Cardiac septum (tissue), 1 donor: ENCODE measurements around the gene CSH1. TPM values are rescaled to one million over a fixed set of nuclear protein-coding genes. Genes with fewer than 3 reads are reported as not detected.

Experiments used
- total RNA-seq: library from RNA; stranded (reverse); fragmentation: NEBNext Ultra II Directional; extraction: Animal tissue kit (Norgen Biotek cat#: 25700); gene quantifications from one replicate; pipeline ENCODE4 v1.2.1, GENCODE V29; 2021
- donor health status: DM: no; HTN: no; CAD: no.

CSH1 gene
- total RNA-seq, 1 donor from 2014 or later = not detected

Other genes starting within 250 kb of the CSH1 start
- 7.5 TPM for gene LIMD2, start 196.4 kb downstream of the CSH1 start, total RNA-seq
- 20.4 TPM for gene STRADA, start 154.8 kb downstream of the CSH1 start, total RNA-seq
- 78.7 TPM for gene CCDC47, start 123.0 kb downstream of the CSH1 start, total RNA-seq
- gene DDX42, start 122.4 kb downstream of the CSH1 start, total RNA-seq = 66.1 TPM
- gene PSMC5, start 69.1 kb downstream of the CSH1 start, total RNA-seq = 109 TPM
- gene FTSJ3, start 68.9 kb downstream of the CSH1 start, total RNA-seq = 29.9 TPM
- 18.8 TPM for gene SMARCD2, start 53.9 kb downstream of the CSH1 start, total RNA-seq
- not detected for gene CSH2, start 22.9 kb downstream of the CSH1 start, total RNA-seq
- not detected for gene GH2, start 14.6 kb downstream of the CSH1 start, total RNA-seq
- gene CSHL1, start 14.7 kb upstream of the CSH1 start, total RNA-seq = not detected
- not detected for gene GH1, start 22.3 kb upstream of the CSH1 start, total RNA-seq
- 2.7 TPM for gene CD79B, start 35.8 kb upstream of the CSH1 start, total RNA-seq
- 0.22 TPM for gene SCN4A, start 76.3 kb upstream of the CSH1 start, total RNA-seq
- 0.51 TPM for gene PRR29, start 101.8 kb upstream of the CSH1 start, total RNA-seq
- gene ICAM2, start 124.1 kb upstream of the CSH1 start, total RNA-seq = 22.0 TPM
- 6.9 TPM for gene ERN1, start 233.6 kb upstream of the CSH1 start, total RNA-seq